Left lung (tissue), 10 donors: ENCODE measurements around the gene NUDCD3. TPM values are rescaled to one million over a fixed set of nuclear protein-coding genes. Genes with fewer than 3 reads are reported as not detected.

Experiments
- ATAC-seq: fragments of 200-7000 bp; cut with Tn5 transposase; one replicate; pipeline ENCODE4 v1.9.1; 2020; ENCODE audit warnings: moderate library complexity
- DNase-seq, 4 donors: peaks; one replicate each; pipeline ENCODE4 v3.0.0-alpha.2; 2013 to 2020
- H3K27ac ChIP-seq, 2 donors: fragments of 200-600 bp; sonication (generic) in 1 of 2; one replicate each; pipeline versions ENCODE4 v1.5.0 to v1.8.0; 2020 to 2021
- H3K27me3 ChIP-seq, 2 donors: fragments of 200-600 bp; sonication (generic) in 1 of 2; one replicate each; pipeline versions ENCODE4 v1.5.0 to v1.8.0; 2020 to 2021
- H3K36me3 ChIP-seq, 2 donors: fragments of 200-600 bp; sonication (generic) in 1 of 2; one replicate each; pipeline versions ENCODE4 v1.5.0 to v1.8.0; 2020 to 2021
- H3K4me1 ChIP-seq, 2 donors: fragments of 200-600 bp; one replicate each; pipeline ENCODE4 v1.8.0; 2021
- H3K4me3 ChIP-seq, 2 donors: fragments of 200-600 bp; sonication (generic) in 1 of 2; one replicate each; pipeline versions ENCODE4 v1.5.0 to v1.8.0; 2020 to 2021; ENCODE audit warnings: mild to moderate bottlenecking in 1 of 2
- H3K9me3 ChIP-seq, 2 donors: fragments of 200-600 bp; sonication (generic) in 1 of 2; one replicate each; pipeline versions ENCODE4 v1.5.0 to v1.8.0; 2020 to 2021
- CTCF ChIP-seq, 2 donors: fragments of 200-600 bp; sonication (generic) in 1 of 2; IDR thresholded peaks; one replicate each; pipeline versions ENCODE4 v1.5.0 to v1.8.0; 2021; ENCODE audit warnings: antibody characterized with exemption in 2 of 2
- intact Hi-C, 2 donors: fragments of 100-400 bp; cut with DNase I; formaldehyde crosslinking; loops; one replicate each; pipeline versions ENCODE4 v1.11.2 to v1.14.2; 2022
- polyA plus RNA-seq, 6 donors: library from polyadenylated mRNA; unstranded; fragments of 120-200 nt; gene quantifications; one replicate each; pipeline ENCODE4 v1.2.1, GENCODE V29; 2013; ENCODE audit not compliant: insufficient read length in 6 of 6
- total RNA-seq, 2 donors: library from RNA; stranded (reverse); fragmentation: NEBNext Ultra II Directional; extraction: Animal tissue kit (Norgen Biotek cat#: 25700); gene quantifications; one replicate each; pipeline ENCODE4 v1.2.1, GENCODE V29; 2021
- donor health status: DM: no; HTN: yes; CAD: no.
- donor health status: DM: no; HTN: no; CAD: no.

NUDCD3 gene
- total and polyA plus RNA-seq, 8 donors = 88.6 to 101 (median 90.7) TPM

GRCh38 chr7:44538093-44538797, 47.8 kb upstream of the NUDCD3 start:
- Histone ChIP-seq H3K36me3 (no peaks in the 10 kb centered on the region), H3K4me1 (peaks cover 0 to 5% of the 10 kb centered on the region in 2 donors), H3K9me3 (no peaks in the 10 kb centered on the region), H3K27ac (no peak overlapping the region), H3K27me3 (no peaks in the 10 kb centered on the region), H3K4me3 (no peak overlapping the region)
- TF ChIP-seq CTCF (IDR thresholded peaks at IDR 0.05) = no peak
- ATAC-seq (no peak), DNase-seq (no peak)
- intact Hi-C loops = no loop called here

DNA sequence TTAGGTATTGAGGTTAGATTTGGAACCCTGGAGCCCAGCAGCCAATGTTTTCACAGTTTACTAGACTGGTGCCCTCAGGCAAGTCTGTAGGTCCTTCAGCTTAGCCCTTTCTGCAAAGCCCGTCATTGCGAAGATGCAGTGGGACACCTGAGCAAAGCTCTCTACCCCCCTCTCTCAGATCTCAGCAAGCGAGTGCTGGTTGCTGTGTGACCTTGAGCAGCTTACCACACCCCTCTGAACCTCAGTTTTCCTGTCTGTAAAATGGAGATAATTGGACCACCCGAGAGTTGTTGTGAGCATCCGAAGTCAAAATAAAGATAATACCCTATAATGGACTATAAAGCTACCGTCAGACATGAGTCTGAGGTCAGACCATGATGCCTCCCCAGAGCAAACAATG, 47.0 kb upstream of the NUDCD3 start:
- no peak for ATAC-seq
- TF ChIP-seq CTCF (IDR thresholded peaks at IDR 0.05) = no peak
- H3K36me3 ChIP-seq = no peaks in the 10 kb centered on the region
- no peak overlapping the region for H3K4me3 ChIP-seq
- no peaks in the 10 kb centered on the region for H3K9me3 ChIP-seq
- no peaks in the 10 kb centered on the region for H3K27me3 ChIP-seq
- intact Hi-C loops = no loop called here
- H3K27ac ChIP-seq = no peak overlapping the region
- no peak for DNase-seq
- no peaks in the 10 kb centered on the region for H3K4me1 ChIP-seq

DNA sequence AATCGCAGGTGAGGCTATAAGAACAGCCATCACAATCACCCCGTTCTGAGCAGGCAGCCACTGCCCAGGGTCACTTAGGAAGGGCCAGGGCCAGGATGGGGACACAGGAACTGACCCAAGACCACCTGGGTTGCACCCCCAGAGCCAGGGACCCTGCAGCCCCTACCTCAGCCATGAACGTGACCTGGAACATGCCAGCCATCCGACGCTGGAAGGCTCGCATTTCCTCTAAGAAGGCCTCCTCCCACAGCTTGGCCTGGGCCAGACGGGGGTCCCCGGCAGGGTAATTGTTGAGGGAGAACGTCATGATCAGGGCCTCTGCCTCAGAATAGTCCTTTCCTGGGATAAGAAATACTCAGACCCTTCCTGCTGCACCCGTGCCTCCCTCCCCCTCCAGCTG, 45.6 kb upstream of the NUDCD3 start:
- H3K36me3 ChIP-seq = no peaks in the 10 kb centered on the region
- ATAC-seq (no peak), DNase-seq (no peak)
- no peak overlapping the region for H3K27ac ChIP-seq
- no peaks in the 10 kb centered on the region for H3K9me3 ChIP-seq
- intact Hi-C loops = no loop called here
- H3K27me3 ChIP-seq = no peaks in the 10 kb centered on the region
- no peaks in the 10 kb centered on the region for H3K4me1 ChIP-seq
- H3K4me3 ChIP-seq = no peak overlapping the region
- no peak for TF ChIP-seq CTCF (IDR thresholded peaks at IDR 0.05)

GRCh38 chr7:44535348-44536064, 45.0 kb upstream of the NUDCD3 start:
- TF ChIP-seq CTCF (IDR thresholded peaks at IDR 0.05) = no peak
- H3K4me3 ChIP-seq = no peak overlapping the region
- ATAC-seq = no peak
- H3K4me1 ChIP-seq = no peaks in the 10 kb centered on the region
- intact Hi-C loops = no loop called here
- DNase-seq = no peak
- no peak overlapping the region for H3K27ac ChIP-seq
- no peaks in the 10 kb centered on the region for H3K27me3 ChIP-seq
- H3K9me3 ChIP-seq = no peaks in the 10 kb centered on the region
- H3K36me3 ChIP-seq = no peaks in the 10 kb centered on the region

DNA sequence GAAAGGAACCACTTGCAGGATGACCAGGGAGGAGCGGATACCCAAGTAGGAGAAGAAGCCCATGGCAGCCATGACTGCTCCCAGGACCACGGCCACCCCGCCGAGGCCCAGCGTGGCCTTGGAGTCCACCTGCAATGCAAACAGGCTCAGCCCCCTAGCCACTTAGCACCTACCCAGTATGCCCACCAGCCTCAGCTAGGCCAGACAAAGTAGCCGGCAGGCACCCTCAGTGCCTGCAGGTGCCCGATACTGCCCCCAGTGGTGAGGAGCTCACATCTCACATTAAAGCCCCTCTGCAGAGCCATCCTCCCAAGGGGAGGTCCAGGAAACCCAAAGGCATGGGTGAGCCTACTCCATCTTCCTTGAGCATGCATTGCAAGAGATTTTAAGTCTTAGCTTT, 44.0 kb upstream of the NUDCD3 start:
- DNase-seq (peak in 1 of 4 donors; percentile 21), ATAC-seq (peak; percentile 66)
- Histone ChIP-seq H3K9me3 (no peaks in the 10 kb centered on the region), H3K27me3 (no peaks in the 10 kb centered on the region), H3K4me1 (no peaks in the 10 kb centered on the region), H3K27ac (no peak overlapping the region), H3K36me3 (no peaks in the 10 kb centered on the region), H3K4me3 (no peak overlapping the region)
- TF ChIP-seq CTCF (IDR thresholded peaks at IDR 0.05) = peak; percentile 32 to 38
- intact Hi-C loops = no loop called here
